ENCODE measurements around the gene SEMA4D. TPM values are rescaled to one million over a fixed set of nuclear protein-coding genes. Genes with fewer than 3 reads are reported as not detected.

SEMA4D gene
- polyA plus RNA-seq, 4 donors: 39.2 to 66.9 (median 45.5) TPM

- no peak for DNase-seq (ENCODE audit: low read depth in 4 of 4, low spot score in 2 of 4)
Measured at GRCh38 chr9:89342213-89342612, 155.7 kb downstream of the SEMA4D start.

- no peak for DNase-seq (ENCODE audit: low read depth in 4 of 4, low spot score in 2 of 4)
Measured at GRCh38 chr9:89340332-89340731, 157.6 kb downstream of the SEMA4D start.

GRCh38 chr9:89339807-89340206 lies 158.1 kb downstream of the SEMA4D start:
- DNase-seq (ENCODE audit: low read depth in 4 of 4, low spot score in 2 of 4): no peak

GRCh38 chr9:89330513-89330912 lies 167.4 kb downstream of the SEMA4D start:
- no peak for DNase-seq (ENCODE audit: low read depth in 4 of 4, low spot score in 2 of 4)

- no peak for DNase-seq (ENCODE audit: low read depth in 4 of 4, low spot score in 2 of 4)
Measured at GRCh38 chr9:89329917-89330316, 168.0 kb downstream of the SEMA4D start.

- no peak for DNase-seq (ENCODE audit: low read depth in 4 of 4, low spot score in 2 of 4)
Measured at GRCh38 chr9:89328064-89328463, 169.8 kb downstream of the SEMA4D start.

GRCh38 chr9:89325733-89326132 lies 172.2 kb downstream of the SEMA4D start:
- DNase-seq (ENCODE audit: low read depth in 4 of 4, low spot score in 2 of 4): no peak

- no peak for DNase-seq (ENCODE audit: low read depth in 4 of 4, low spot score in 2 of 4)
Measured at GRCh38 chr9:89323390-89323789, 174.5 kb downstream of the SEMA4D start.

- no peak for DNase-seq (ENCODE audit: low read depth in 4 of 4, low spot score in 2 of 4)
Measured at GRCh38 chr9:89319015-89319905, 178.7 kb downstream of the SEMA4D start.

- peak; percentile 91 to 92 (median 91) for DNase-seq (ENCODE audit: low read depth in 4 of 4, low spot score in 2 of 4)
Measured at GRCh38 chr9:89318123-89319014, 179.5 kb downstream of the SEMA4D start, which contains the start of gene SECISBP2. Gene SECISBP2, plus strand, starts transcription at chr9:89318500. Its CDS starts 77 bp downstream, at chr9:89318577.

- no peak for DNase-seq (ENCODE audit: low read depth in 4 of 4, low spot score in 2 of 4)
Measured at GRCh38 chr9:89317282-89317681, 180.6 kb downstream of the SEMA4D start.

- no peak for DNase-seq (ENCODE audit: low read depth in 4 of 4, low spot score in 2 of 4)
Measured at GRCh38 chr9:89315482-89315881, 182.4 kb downstream of the SEMA4D start.

GRCh38 chr9:89314955-89315354 lies 183.0 kb downstream of the SEMA4D start:
- DNase-seq (ENCODE audit: low read depth in 4 of 4, low spot score in 2 of 4): no peak

GRCh38 chr9:89313842-89314241 lies 184.1 kb downstream of the SEMA4D start:
- DNase-seq (ENCODE audit: low read depth in 4 of 4, low spot score in 2 of 4): no peak

GRCh38 chr9:89312222-89312571 lies 185.7 kb downstream of the SEMA4D start:
- DNase-seq (ENCODE audit: low read depth in 4 of 4, low spot score in 2 of 4): peak in 1 of 4 donors; percentile 47

- DNase-seq (ENCODE audit: low read depth in 4 of 4, low spot score in 2 of 4): no peak
Measured at GRCh38 chr9:89311346-89312221, 186.3 kb downstream of the SEMA4D start.

Data from left renal cortex interstitium (tissue), 4 donors.